8988T (cell line): ENCODE results near the gene DPPA3.
"Not testable (repeated sequence)": the region's sequence is repeated elsewhere in the genome, so short reads cannot be mapped to it uniquely, and the experiment has no call there.

Source experiments
- DNase-seq: peaks from one replicate; pipeline ENCODE4 v3.0.0; 2011

Gene DPPA3

GRCh38 chr12:7731486-7731885, 20.3 kb downstream of the DPPA3 start:
- DNase-seq, result no peak

DNA sequence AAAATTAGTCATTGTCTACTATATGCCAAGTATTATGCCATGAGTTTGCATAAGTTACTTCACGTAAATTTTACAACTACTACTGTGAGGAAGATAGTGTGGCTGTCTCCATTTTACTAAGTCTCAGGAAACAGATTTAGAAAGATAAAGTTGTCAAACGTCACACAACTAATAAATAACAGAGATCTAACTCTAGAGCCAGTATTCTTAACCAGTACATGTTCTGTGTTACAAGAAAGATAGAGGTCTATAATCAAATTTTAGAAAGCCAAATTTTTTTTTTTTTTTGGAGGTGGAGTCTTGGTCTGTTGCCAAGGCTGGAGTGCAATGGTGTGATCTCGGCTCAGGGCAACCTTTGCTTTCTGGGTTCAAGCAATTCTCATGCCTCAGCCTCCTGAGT, 21.8 kb downstream of the DPPA3 start:
- no peak for DNase-seq

GRCh38 chr12:7747246-7747645, 36.0 kb downstream of the DPPA3 start, which contains the start of gene CLEC4C:
Gene CLEC4C, minus strand, starts transcription at chr12:7747375. Its CDS starts 27 bp downstream, at chr12:7747348.
- DNase-seq, result no peak

GRCh38 chr12:7748852-7749251, 37.6 kb downstream of the DPPA3 start:
- no peak for DNase-seq

DNA sequence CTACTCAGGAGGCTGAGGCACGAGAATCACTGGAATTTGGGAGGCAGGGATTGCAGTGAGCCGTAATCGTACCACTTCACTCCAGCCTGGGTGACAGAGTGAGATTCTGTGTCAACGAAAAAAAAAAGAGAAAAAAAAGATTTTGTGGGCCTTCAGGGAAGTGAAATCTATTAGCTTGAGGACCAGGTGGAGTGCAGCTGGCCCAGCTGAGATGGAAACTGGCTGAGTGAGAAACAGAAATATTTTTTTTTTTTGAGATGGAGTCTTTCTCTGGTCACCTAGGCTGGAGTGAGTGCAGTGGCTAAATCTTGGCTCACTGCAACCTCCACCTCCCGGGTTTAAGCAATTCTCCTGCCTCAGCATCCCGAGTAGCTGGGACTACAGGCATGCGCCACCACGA, 38.2 kb downstream of the DPPA3 start:
- DNase-seq, result no peak

GRCh38 chr12:7750350-7750749, 39.1 kb downstream of the DPPA3 start:
- DNase-seq, result no peak

DNA sequence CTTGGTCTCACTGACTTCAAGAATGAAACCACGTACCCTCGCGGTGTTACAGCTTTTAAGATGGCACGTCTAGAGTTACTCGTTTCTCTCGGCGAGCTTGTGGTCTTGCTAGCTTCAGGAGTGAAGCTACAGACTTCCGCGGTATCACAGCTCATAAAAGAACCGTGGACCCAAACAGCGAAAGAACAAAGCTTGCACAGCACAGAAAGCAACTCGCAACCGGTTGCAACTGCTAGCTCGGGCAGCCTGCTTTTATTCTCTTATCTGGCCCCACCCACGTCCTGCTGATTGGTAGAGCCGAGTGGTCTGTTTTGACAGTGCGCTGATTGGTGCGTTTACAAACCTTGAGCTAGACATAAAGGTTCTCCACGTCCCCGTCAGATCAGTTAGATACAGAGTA, 40.2 kb downstream of the DPPA3 start:
- DNase-seq, result no peak

DNA sequence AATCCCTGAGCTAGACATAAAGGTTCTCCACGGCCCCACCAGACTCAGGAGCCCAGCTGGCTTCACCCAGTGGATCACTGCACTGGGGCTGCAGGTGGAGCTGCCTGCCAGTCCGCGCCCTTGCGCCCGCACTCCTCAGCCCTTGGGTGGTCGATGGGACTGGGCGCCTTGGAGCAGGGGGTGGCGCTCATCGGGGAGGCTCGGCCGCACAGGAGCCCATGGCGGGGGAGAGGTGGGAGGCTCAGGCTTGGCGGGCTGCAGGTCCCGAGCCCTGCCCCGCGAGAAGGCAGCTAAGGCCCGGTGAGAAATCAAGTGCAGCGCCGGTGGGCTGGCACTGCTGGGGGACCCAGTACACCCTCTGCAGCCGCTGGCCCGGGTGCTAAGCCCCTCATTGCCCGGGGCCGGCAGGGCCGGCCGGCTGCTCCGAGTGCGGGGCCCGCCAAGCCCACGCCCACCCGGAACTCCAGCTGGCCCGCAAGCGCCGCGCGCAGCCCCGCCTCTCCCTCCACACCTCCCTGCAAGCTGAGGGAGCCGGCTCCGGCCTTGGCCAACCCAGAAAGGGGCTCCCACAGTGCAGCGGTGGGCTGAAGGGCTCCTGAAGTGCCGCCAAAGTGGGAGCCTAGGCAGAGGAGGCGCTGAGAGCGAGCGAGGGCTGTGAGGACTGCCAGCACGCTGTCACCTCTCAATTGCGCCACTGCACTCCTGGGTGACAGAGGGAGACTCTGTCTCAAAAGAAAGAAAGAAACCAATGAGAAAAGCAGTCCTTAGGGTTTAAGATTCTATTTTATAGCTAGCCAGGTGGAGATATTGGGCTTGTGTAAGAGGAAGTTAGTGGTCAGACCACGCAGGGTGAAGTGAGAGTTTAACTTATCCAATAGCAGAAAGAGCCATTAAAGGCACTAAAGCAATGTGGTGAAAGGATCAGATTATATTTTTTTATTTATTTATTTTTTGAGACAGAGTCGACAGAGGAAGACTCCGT, 41.0 kb downstream of the DPPA3 start:
- DNase-seq, result not testable (repeated sequence)

- not testable (repeated sequence) for DNase-seq
These were observed 44.4 kb downstream of the DPPA3 start for GRCh38 chr12:7755668-7756067.

GRCh38 chr12:7756993-7757392, 45.8 kb downstream of the DPPA3 start:
- no peak for DNase-seq

GRCh38 chr12:7758766-7759140, 47.5 kb downstream of the DPPA3 start:
- DNase-seq, result no peak
